GM12801 (cell line): ENCODE data around the gene SLC38A2.

Experiments used
- CTCF ChIP-seq: IDR thresholded peaks from one replicate; pipeline ENCODE4 v1.5.1; 2011; ENCODE audit warnings: control low read depth; ENCODE audit not compliant: insufficient read length; ENCODE audit errors: extremely low read depth

The SLC38A2 gene

DNA sequence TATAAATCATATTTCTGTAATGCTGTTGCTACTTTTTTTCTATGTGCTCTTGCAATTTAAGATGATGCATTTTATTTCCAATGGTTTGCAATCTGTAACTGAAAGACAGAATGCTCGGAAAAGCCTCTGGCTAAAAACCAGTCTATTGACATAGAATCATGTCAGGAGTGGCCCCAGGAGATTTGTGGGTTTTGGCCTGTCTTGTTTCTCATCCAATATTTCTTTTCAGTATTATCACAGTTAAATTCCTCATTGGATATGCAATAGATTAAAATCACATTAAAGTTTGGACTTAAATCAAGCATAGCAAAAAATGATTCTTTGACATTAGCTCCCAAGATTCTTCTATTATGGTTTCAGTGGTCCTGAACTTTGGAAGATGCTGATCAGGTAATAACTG is 19.1 kb upstream of the SLC38A2 start:
- TF ChIP-seq CTCF, result no peak

DNA sequence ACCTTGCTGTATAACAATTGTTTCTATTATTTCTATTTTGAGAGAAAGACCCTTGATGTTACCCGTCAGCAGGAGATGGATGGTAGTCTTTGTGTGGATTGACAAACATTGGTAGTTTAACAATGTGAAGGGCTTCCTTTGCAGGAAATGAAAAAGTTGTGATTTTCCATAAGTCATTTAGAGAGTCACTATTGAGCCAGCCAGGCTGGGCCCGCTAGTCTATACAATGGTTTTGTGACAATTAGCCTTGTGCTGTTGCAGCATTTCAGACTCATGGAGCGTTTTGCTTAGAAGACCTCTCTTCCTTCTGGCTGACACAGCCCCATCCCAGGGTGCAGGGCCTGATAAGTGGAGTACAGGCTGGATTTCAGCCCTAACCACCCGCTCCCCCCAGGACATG is 18.3 kb upstream of the SLC38A2 start:
- TF ChIP-seq CTCF, result no peak

DNA sequence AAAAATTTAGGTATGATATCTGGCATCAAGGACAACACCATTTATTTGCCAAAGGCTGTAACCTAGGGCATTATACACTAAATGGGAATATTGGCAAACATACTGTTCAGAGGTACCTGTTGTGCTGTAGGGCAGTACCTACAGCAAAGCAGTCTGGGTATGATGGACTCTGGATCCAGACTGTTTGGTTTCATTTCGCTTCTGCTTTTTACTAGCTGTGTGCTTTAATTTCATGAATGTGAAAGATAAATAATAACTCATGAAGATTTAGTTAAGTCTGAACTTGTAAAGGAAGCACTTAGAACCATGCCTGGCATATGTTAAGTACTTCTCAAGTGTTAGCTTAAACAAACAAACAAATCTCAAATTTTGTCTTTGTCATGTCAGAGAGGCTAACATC is 17.7 kb upstream of the SLC38A2 start:
- TF ChIP-seq CTCF, result no peak

DNA sequence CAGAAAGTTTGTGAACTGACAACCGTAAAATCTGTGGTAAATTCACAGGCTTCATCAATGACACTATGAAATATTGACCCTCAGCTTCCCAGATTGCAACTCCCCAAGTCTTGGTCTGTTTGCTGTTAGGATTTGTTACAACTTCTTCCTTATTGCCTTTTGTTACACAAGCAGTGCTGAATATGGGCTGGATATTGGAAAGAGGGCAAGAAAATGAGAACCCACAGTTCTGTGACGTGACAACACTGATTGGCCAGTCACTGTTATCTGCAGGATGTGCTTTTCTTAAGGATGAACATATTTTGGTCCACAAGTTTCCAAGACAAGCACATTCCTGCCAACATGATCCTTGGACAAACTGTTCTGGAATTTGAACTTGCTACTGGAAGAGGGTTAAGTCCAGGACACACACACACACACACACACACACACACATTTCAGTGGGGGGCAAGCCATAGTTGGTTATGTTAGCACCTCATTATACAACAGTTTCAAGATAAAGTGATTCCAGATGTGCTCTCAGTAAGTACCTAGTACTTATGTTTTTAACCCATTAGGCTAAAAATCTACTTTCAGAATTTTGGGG is 16.6 kb upstream of the SLC38A2 start:
- no peak for TF ChIP-seq CTCF

DNA sequence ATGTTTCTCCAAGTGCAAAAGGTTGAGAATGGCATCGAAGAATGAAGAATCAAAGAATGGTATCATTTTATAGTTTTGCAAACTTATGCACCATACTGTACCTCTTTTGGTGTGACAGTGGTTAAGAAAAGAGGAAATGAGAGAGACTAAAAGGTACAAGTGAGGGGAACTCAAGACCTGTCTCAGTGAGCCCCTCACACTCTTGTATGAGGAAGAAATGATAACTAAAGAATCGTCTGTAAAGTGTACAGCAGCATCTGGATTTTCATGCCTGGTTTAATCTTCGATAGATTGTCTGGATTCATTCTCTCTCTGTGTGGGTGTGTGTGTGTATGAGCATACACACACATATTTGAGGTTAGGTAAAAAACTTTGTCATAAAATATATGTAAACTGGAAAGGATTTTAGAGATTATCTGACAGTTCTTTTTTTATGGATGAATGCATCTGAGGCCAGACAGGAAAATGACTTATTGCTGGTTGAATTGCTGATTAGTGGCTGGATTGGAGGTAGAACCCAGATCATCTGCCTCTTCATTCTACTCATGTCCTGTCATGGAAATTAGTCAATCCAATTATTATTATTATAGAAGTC is 16.0 kb upstream of the SLC38A2 start:
- TF ChIP-seq CTCF, result no peak

DNA sequence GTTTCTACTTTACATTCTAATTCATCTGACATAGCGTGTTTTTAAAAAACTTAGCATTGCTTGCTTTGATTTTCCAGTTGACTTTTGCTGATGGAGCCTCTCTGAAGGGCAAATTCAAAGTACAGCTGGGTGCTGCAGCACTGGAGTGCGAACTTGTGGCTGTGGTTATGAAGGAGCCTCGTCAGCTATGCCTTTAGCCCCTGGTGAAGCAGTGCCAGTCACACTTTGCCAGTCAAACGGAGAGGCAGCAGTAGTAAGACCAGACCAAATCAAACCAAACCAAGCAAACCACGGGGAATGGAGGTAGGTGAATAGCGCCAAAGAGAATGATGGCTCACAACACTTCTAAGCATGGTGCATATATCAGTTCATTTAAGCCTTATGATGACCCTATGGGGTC is 15.1 kb upstream of the SLC38A2 start:
- TF ChIP-seq CTCF, result no peak

DNA sequence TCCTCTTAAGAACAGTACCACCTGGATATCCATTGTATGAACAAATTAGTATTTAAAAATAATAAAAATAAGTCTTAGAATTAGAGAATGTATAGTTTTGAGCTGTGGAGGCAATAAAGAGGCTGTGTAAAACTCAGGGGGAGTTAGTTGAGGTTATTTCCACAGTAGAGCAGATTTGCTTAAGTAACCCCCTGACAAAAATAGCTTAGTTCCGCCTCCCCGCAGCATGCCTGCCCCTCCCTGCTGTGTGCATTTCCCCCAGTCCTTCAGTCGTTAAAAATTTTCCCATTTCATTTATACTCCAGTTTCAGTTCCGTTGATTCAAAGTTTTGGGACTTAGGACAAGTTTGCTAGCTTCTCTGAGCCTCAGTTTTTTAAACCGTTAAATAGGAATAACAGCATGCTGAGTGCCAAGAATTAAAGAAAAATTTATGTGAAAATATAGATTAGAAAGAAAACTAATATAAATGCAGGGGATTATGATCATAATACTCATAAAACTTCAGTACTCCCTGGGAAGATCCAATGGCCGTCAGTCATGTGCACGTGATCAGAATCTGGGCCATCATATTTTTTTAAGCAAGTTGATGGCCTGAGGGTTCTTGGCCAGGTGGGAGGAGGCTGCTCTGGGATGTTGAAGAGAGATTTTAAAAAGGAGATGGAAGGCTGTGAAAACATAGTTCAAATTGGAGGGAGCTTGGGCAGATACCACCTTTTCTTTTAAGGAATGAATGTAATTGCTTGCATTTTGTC is 14.5 kb upstream of the SLC38A2 start:
- TF ChIP-seq CTCF, result no peak
